Inferior parietal cortex (tissue), 1 donor: Measurements from ENCODE around the gene DCAF12.
"Not testable (repeated sequence)": the region's sequence is repeated elsewhere in the genome, so short reads cannot be mapped to it uniquely, and the experiment has no call there.

Experiments used
- DNase-seq: peaks from one replicate; pipeline ENCODE4 v3.0.0-alpha.2; 2016; ENCODE audit errors: extremely low spot score

DCAF12 gene

GRCh38 chr9:34126207-34127034 lies at the start of gene DCAF12:
Gene DCAF12, minus strand, starts transcription at chr9:34126698. Its CDS starts 267 bp downstream, at chr9:34126431.
- DNase-seq = peak; percentile 96

- no peak for DNase-seq
These were observed 49.6 kb upstream of the DCAF12 start for GRCh38 chr9:34176089-34176488.

- DNase-seq = no peak
These were observed 45.4 kb upstream of the DCAF12 start for GRCh38 chr9:34171753-34172535.

GRCh38 chr9:34170237-34170991 lies 43.9 kb upstream of the DCAF12 start:
- peak; percentile 27 for DNase-seq

- DNase-seq = no peak
These were observed 42.6 kb upstream of the DCAF12 start for GRCh38 chr9:34169125-34169524.

- no peak for DNase-seq
These were observed 36.9 kb upstream of the DCAF12 start for GRCh38 chr9:34163434-34163833.

- no peak for DNase-seq
These were observed 31.9 kb upstream of the DCAF12 start for GRCh38 chr9:34158362-34158869.

GRCh38 chr9:34157898-34158297 lies 31.4 kb upstream of the DCAF12 start:
- no peak for DNase-seq

GRCh38 chr9:34157318-34157717 lies 30.8 kb upstream of the DCAF12 start:
- no peak for DNase-seq

- DNase-seq = no peak
These were observed 27.6 kb upstream of the DCAF12 start for GRCh38 chr9:34154057-34154456.

GRCh38 chr9:34151398-34151797 lies 24.9 kb upstream of the DCAF12 start:
- no peak for DNase-seq

GRCh38 chr9:34145165-34145564 lies 18.7 kb upstream of the DCAF12 start:
- no peak for DNase-seq

- no peak for DNase-seq
These were observed 16.6 kb upstream of the DCAF12 start for GRCh38 chr9:34143116-34143515.

- no peak for DNase-seq
These were observed 14.4 kb upstream of the DCAF12 start for GRCh38 chr9:34140853-34141252.

- no peak for DNase-seq
These were observed 13.1 kb upstream of the DCAF12 start for GRCh38 chr9:34139477-34140146.

- DNase-seq = not testable (repeated sequence)
These were observed 12.1 kb upstream of the DCAF12 start for GRCh38 chr9:34138644-34139043.

GRCh38 chr9:34134521-34134920 lies 8.0 kb upstream of the DCAF12 start:
- no peak for DNase-seq

GRCh38 chr9:34133436-34133949 lies 7.0 kb upstream of the DCAF12 start:
- no peak for DNase-seq

- no peak for DNase-seq
These were observed 5.1 kb upstream of the DCAF12 start for GRCh38 chr9:34131571-34131970.

GRCh38 chr9:34127035-34127948 lies 794 bp upstream of the DCAF12 start:
- DNase-seq = no peak
